GM12878 (cell line): ENCODE measurements around the gene CHAF1A. TPM values are rescaled to one million over a fixed set of nuclear protein-coding genes. Genes with fewer than 3 reads are reported as not detected.

Experiments used
- ATAC-seq: fragments of 200-7000 bp; cut with Tn5 transposase; 3 replicates; pipeline ENCODE4 v1.9.1; 2020; ENCODE audit warnings: mild to moderate bottlenecking, moderate library complexity
- BruUV-seq: library from RNA; stranded (reverse); fragments of 400-500 nt; replicated peaks from 2 replicates; lab custom pipeline; 2021; lab: Mats Ljungman, UMichigan
- CTCF ChIA-PET: fragments of 300-600 bp; sonication (Branson Sonifier 250); formaldehyde crosslinking; extraction: SDS; loops from one replicate; lab custom pipeline; 2021; ENCODE audit warnings: inconsistent platforms; lab: Yijun Ruan, JAX
- POLR2A ChIA-PET: fragments of 350-600 bp; formaldehyde crosslinking; extraction: SDS; loops from one replicate; lab custom pipeline; 2021; ENCODE audit warnings: inconsistent platforms; lab: Charles Lee
- RAD21 ChIA-PET: fragments of 300-600 bp; sonication (Branson Sonifier 250); formaldehyde crosslinking; loops from one replicate; lab custom pipeline; 2023; ENCODE audit warnings: antibody characterized with exemption; ENCODE audit not compliant: unreplicated experiment; lab: Charles Lee
- SMC1A ChIA-PET: fragments of 300-600 bp; sonication (Branson Sonifier 250); formaldehyde crosslinking; loops from one replicate; lab custom pipeline; 2023; ENCODE audit not compliant: unreplicated experiment, uncharacterized antibody; lab: Charles Lee
- DNase-seq: peaks from one replicate; pipeline ENCODE4 v3.0.0-alpha.2; 2011; ENCODE audit warnings: low read depth, low spot score
- FAIRE-seq: peaks from 3 replicates; lab custom pipeline; 2011; peaks lifted over from hg19 to GRCh38; lab: Jason Lieb, UNC
- H2AFZ ChIP-seq: 2 replicates; pipeline ENCODE4 v1.6.0; 2011; ENCODE audit warnings: low read depth, low read length, control low read depth; ENCODE audit not compliant: control insufficient read depth
- H3K27ac ChIP-seq: 2 replicates; pipeline ENCODE4 v1.5.1; 2011; ENCODE audit warnings: control low read depth; ENCODE audit not compliant: control insufficient read depth, insufficient read depth
- H3K27me3 ChIP-seq, 2 experiments: replicated peaks in 1 of 2; 2 replicates each; pipeline versions ENCODE4 v1.6.0 to v1.6.1; 2011; ENCODE audit warnings: low read length in 1 of 2; ENCODE audit not compliant: control insufficient read depth in 2 of 2, insufficient read depth in 2 of 2
- H3K36me3 ChIP-seq, 2 experiments: 2 replicates each; pipeline ENCODE4 v1.5.1; 2011; ENCODE audit warnings: low read length in 1 of 2; ENCODE audit not compliant: control insufficient read depth in 2 of 2, insufficient read depth in 2 of 2
- H3K4me1 ChIP-seq: 2 replicates; pipeline ENCODE4 v1.6.1; 2011; ENCODE audit warnings: mild to moderate bottlenecking, low read length, moderate library complexity, mixed read lengths; ENCODE audit not compliant: control insufficient read depth, insufficient read depth
- H3K4me2 ChIP-seq: 2 replicates; pipeline ENCODE4 v1.6.0; 2011; ENCODE audit warnings: control low read depth; ENCODE audit not compliant: control insufficient read depth, insufficient read depth
- H3K4me3 ChIP-seq: fragments of 200-600 bp; sonication (generic); 2 replicates; pipeline ENCODE4 v1.5.1; 2016
- H3K79me2 ChIP-seq: 2 replicates; pipeline ENCODE4 v1.6.0; 2011; ENCODE audit warnings: low read length; ENCODE audit not compliant: control insufficient read depth, insufficient read depth
- H3K9ac ChIP-seq: 2 replicates; pipeline ENCODE4 v1.8.0; 2011; ENCODE audit warnings: low read length, control low read depth, mixed read lengths; ENCODE audit not compliant: control insufficient read depth, insufficient read depth
- H3K9me3 ChIP-seq: replicated peaks from 3 replicates; pipeline ENCODE4 v1.5.1; 2011; ENCODE audit warnings: mild to moderate bottlenecking, low read length; ENCODE audit not compliant: control insufficient read depth, insufficient read depth
- H4K20me1 ChIP-seq: 2 replicates; pipeline ENCODE4 v1.6.0; 2011; ENCODE audit not compliant: control insufficient read depth, insufficient read depth
- CHD2 ChIP-seq: IDR thresholded peaks from 2 replicates; pipeline ENCODE4 v1.6.1; 2011; ENCODE audit warnings: low read depth, low read length, improper control_type of control experiment, borderline replicate concordance
- HDAC6 ChIP-seq: fragments of 200-600 bp; sonication (generic); IDR thresholded peaks from one replicate; pipeline ENCODE4 v1.8.0; 2017; ENCODE audit warnings: antibody characterized with exemption; ENCODE audit not compliant: unreplicated experiment
- RFX5 ChIP-seq: IDR thresholded peaks from 2 replicates; pipeline ENCODE4 v1.6.1; 2011; ENCODE audit warnings: low read depth, low read length, improper control_type of control experiment
- TCF7 ChIP-seq: IDR thresholded peaks from 2 replicates; pipeline ENCODE4 v1.6.1; 2014; ENCODE audit warnings: antibody characterized with exemption, borderline replicate concordance
- WGBS: methylation state at CpG from one replicate; pipeline ENCODE4 v1.1.6; 2016; ENCODE audit warnings: low lambda C conversion rate; ENCODE audit not compliant: insufficient replicate concordance, insufficient coverage; ENCODE audit errors: missing lambda C conversion rate; 5-methylcytosine and 5-hydroxymethylcytosine counted together
- in situ Hi-C: fragments of 300-500 bp; cut with MboI; formaldehyde crosslinking; loops from 9 replicates; pipeline ENCODE4 v1.14.3; 2018; ENCODE audit warnings: mixed read lengths
- intact Hi-C: fragments of 100-400 bp; cut with micrococcal nuclease; formaldehyde crosslinking; loops from one replicate; pipeline ENCODE4 v1.14.2; 2022; ENCODE audit not compliant: unreplicated experiment
- polyA plus RNA-seq, 11 experiments: library from polyadenylated mRNA; depleted of rRNA in 4 of 11; unstranded in 6 of 11; stranded (reverse) in 5 of 11; fragments of >200 nt; fragmentation: Nextera tagmentation in 4 of 11; fragmentation: Illumina TruSeq in 1 of 11; extraction: Ambion mirVana in 4 of 11; extraction: Trizol in 1 of 11; gene quantifications; 1 replicate in 1 of 11; 2 replicates in 10 of 11; pipeline versions ENCODE4 v1.2.1 to v1.2.3, GENCODE V29; 2011 to 2016; ENCODE audit warnings: inconsistent platforms in 2 of 11, missing spikeins in 2 of 11, low read depth in 1 of 11
- total RNA-seq, 4 experiments: library from RNA; depleted of rRNA in 3 of 4; stranded (reverse); fragments of >200 nt in 3 of 4; fragmentation: Illumina TruSeq in 1 of 4; extraction: Trizol in 1 of 4; gene quantifications; 2 replicates each; pipeline versions ENCODE4 v1.2.1 to v1.2.3, GENCODE V29; 2013 to 2021
- TF ChIP-seq, protein P1 (sequence below): IDR thresholded peaks from 2 replicates; pipeline ENCODE4 v1.6.1; 2012; ENCODE audit warnings: improper control_type of control experiment, low read depth, low read length; ENCODE audit not compliant: insufficient replicate concordance
- TF ChIP-seq, protein P2 (sequence below): fragments of 450-650 bp; IDR thresholded peaks from 2 replicates; pipeline ENCODE4 v1.6.1; 2016; ENCODE audit warnings: mild to moderate bottlenecking

Gene CHAF1A
- total and polyA plus RNA-seq, 10 of the 15 experiments (the other 5 are each of a cell fraction or from before 2014, with no cell fraction given), result 1.3 to 69.1 (median 34.2) TPM

- TF ChIP-seq, protein P1, sequence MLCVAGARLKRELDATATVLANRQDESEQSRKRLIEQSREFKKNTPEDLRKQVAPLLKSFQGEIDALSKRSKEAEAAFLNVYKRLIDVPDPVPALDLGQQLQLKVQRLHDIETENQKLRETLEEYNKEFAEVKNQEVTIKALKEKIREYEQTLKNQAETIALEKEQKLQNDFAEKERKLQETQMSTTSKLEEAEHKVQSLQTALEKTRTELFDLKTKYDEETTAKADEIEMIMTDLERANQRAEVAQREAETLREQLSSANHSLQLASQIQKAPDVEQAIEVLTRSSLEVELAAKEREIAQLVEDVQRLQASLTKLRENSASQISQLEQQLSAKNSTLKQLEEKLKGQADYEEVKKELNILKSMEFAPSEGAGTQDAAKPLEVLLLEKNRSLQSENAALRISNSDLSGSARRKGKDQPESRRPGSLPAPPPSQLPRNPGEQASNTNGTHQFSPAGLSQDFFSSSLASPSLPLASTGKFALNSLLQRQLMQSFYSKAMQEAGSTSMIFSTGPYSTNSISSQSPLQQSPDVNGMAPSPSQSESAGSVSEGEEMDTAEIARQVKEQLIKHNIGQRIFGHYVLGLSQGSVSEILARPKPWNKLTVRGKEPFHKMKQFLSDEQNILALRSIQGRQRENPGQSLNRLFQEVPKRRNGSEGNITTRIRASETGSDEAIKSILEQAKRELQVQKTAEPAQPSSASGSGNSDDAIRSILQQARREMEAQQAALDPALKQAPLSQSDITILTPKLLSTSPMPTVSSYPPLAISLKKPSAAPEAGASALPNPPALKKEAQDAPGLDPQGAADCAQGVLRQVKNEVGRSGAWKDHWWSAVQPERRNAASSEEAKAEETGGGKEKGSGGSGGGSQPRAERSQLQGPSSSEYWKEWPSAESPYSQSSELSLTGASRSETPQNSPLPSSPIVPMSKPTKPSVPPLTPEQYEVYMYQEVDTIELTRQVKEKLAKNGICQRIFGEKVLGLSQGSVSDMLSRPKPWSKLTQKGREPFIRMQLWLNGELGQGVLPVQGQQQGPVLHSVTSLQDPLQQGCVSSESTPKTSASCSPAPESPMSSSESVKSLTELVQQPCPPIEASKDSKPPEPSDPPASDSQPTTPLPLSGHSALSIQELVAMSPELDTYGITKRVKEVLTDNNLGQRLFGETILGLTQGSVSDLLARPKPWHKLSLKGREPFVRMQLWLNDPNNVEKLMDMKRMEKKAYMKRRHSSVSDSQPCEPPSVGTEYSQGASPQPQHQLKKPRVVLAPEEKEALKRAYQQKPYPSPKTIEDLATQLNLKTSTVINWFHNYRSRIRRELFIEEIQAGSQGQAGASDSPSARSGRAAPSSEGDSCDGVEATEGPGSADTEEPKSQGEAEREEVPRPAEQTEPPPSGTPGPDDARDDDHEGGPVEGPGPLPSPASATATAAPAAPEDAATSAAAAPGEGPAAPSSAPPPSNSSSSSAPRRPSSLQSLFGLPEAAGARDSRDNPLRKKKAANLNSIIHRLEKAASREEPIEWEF, result no peak
- TF ChIP-seq HDAC6, result no peak
Measured at GRCh38 chr19:4429256-4429655, 26.8 kb downstream of the CHAF1A start (continued).

DNA sequence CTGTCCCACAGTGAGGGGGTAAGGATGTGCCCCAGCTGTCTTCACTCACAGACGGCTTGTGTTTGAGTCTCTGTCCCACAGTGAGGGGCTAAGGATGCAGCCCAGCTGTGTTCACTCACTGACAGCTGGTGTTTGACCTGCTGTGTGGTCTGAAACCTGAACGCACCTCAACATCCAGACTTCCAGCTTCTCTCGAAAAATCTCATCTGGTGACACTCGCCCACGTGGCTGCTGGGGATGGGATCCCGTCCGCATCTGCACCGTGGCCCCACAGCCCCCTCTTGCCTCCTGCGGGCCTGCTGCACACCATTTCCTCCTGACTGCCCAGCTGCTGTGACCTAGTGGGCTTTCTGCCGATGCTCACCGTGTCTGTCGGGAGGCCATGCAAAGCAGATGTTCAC lies 27.3 kb downstream of the CHAF1A start:
- no peak for FAIRE-seq
- SMC1A ChIA-PET, result no interaction called here
- DNase-seq, result no peak
- no peak overlapping the region for H2AFZ ChIP-seq
- CTCF ChIA-PET, result no interaction called here
- peaks cover 21% of the 10 kb centered on the region for H3K4me1 ChIP-seq
- H3K9me3 ChIP-seq, result no peaks in the 10 kb centered on the region
- no peak overlapping the region for H3K27ac ChIP-seq
- intact Hi-C loops, result no loop called here
- no peaks in the 10 kb centered on the region for H3K79me2 ChIP-seq
- peaks cover 18 to 34% of the 10 kb centered on the region in 2 experiments; a peak in 3 of 4 replicates for H3K36me3 ChIP-seq
- no peak overlapping the region for H3K9ac ChIP-seq
- no peaks in the 10 kb centered on the region for H3K27me3 ChIP-seq
- H4K20me1 ChIP-seq, result no peaks in the 10 kb centered on the region
- RAD21 ChIA-PET, result no interaction called here
- no peak for ATAC-seq
- H3K4me3 ChIP-seq, result no peak overlapping the region
- POLR2A ChIA-PET, result no interaction called here
- BruUV-seq, result no TSS peak
- in situ Hi-C loops, result no loop called here
- no peak overlapping the region for H3K4me2 ChIP-seq
- TF ChIP-seq CHD2 (no peak), RFX5 (no peak), TCF7 (no peak)
- TF ChIP-seq, protein P2, sequence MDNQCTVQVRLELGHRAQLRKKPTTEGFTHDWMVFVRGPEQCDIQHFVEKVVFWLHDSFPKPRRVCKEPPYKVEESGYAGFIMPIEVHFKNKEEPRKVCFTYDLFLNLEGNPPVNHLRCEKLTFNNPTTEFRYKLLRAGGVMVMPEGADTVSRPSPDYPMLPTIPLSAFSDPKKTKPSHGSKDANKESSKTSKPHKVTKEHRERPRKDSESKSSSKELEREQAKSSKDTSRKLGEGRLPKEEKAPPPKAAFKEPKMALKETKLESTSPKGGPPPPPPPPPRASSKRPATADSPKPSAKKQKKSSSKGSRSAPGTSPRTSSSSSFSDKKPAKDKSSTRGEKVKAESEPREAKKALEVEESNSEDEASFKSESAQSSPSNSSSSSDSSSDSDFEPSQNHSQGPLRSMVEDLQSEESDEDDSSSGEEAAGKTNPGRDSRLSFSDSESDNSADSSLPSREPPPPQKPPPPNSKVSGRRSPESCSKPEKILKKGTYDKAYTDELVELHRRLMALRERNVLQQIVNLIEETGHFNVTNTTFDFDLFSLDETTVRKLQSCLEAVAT, result no peak
- 36% methylated on average over 12 of the region's 12 CpGs for WGBS
